Bronchial epithelial cell (primary cell): ENCODE data around the gene GLYR1. TPM values are rescaled to one million over a fixed set of nuclear protein-coding genes. Genes with fewer than 3 reads are reported as not detected.

ENCODE experiments used
- DNase-seq: peaks from one replicate; pipeline ENCODE4 v3.0.0-alpha.2; 2010; ENCODE audit warnings: low read depth
- FAIRE-seq: peaks from 2 replicates; lab custom pipeline; 2011; peaks lifted over from hg19 to GRCh38; lab: Jason Lieb, UNC
- H3K27me3 ChIP-seq: 2 replicates; pipeline ENCODE4 v1.5.1; 2011; ENCODE audit warnings: low read length; ENCODE audit not compliant: control insufficient read depth, insufficient read depth
- H3K36me3 ChIP-seq: 2 replicates; pipeline ENCODE4 v1.5.1; 2011; ENCODE audit warnings: low read length; ENCODE audit not compliant: control insufficient read depth, insufficient read depth
- H3K4me3 ChIP-seq: 2 replicates; pipeline ENCODE4 v1.5.1; 2011; ENCODE audit warnings: mild to moderate bottlenecking, low read depth, low read length, control low read depth
- CTCF ChIP-seq: IDR thresholded peaks from 2 replicates; pipeline ENCODE4 v1.5.1; 2011; ENCODE audit warnings: mild to moderate bottlenecking, moderate library complexity, low read length, control low read depth, inconsistent platforms; ENCODE audit not compliant: insufficient read depth, severe bottlenecking
- total RNA-seq: library from RNA; depleted of rRNA; stranded (reverse); fragments of >200 nt; gene quantifications from 2 replicates; pipeline ENCODE4 v1.2.1, GENCODE V29; 2014

Gene GLYR1
- total RNA-seq, 1 donor from 2014 or later, result 31.1 TPM

GRCh38 chr16:4864728-4865127 is 17.6 kb upstream of the GLYR1 start:
- Histone ChIP-seq H3K27me3 (no peaks in the 10 kb centered on the region), H3K36me3 (peaks cover 17% of the 10 kb centered on the region), H3K4me3 (no peak overlapping the region)
- no peak for DNase-seq
- FAIRE-seq, result no peak
- no peak for TF ChIP-seq CTCF

- Histone ChIP-seq H3K36me3 (peaks cover 19% of the 10 kb centered on the region), H3K4me3 (no peak overlapping the region), H3K27me3 (no peaks in the 10 kb centered on the region)
- FAIRE-seq (no peak), DNase-seq (peak; percentile 56)
- no peak for TF ChIP-seq CTCF
Measured at GRCh38 chr16:4862639-4863038, 15.6 kb upstream of the GLYR1 start.

- Histone ChIP-seq H3K27me3 (no peaks in the 10 kb centered on the region), H3K4me3 (no peak overlapping the region), H3K36me3 (peaks cover 22% of the 10 kb centered on the region)
- DNase-seq (no peak), FAIRE-seq (no peak)
- no peak for TF ChIP-seq CTCF
Measured at GRCh38 chr16:4860727-4861342, 13.7 kb upstream of the GLYR1 start.

GRCh38 chr16:4859900-4860255 is 12.8 kb upstream of the GLYR1 start:
- Histone ChIP-seq H3K4me3 (no peak overlapping the region), H3K27me3 (no peaks in the 10 kb centered on the region), H3K36me3 (peaks cover 22% of the 10 kb centered on the region)
- FAIRE-seq (no peak), DNase-seq (peak; percentile 33)
- TF ChIP-seq CTCF, result no peak

- no peaks in the 10 kb centered on the region for H3K27me3 ChIP-seq
- DNase-seq (no peak), FAIRE-seq (no peak)
- H3K4me3 ChIP-seq, result no peak overlapping the region
- TF ChIP-seq CTCF, result no peak
- peaks cover 24% of the 10 kb centered on the region for H3K36me3 ChIP-seq
Measured at GRCh38 chr16:4859190-4859899, 12.3 kb upstream of the GLYR1 start.
